ENCODE data around the gene CNNM4.

- no peak for TF ChIP-seq YY1 (IDR thresholded peaks at IDR 0.05; ENCODE audit: insufficient read depth, insufficient read length)
- no peak for TF ChIP-seq SUZ12 (IDR thresholded peaks at IDR 0.05; ENCODE audit: extremely low read depth, insufficient read depth, insufficient read length)
Observed at GRCh38 chr2:96800061-96801004, 39.6 kb downstream of the CNNM4 start.

Data from NT2/D1 (cell line).